ENCODE measurements around the gene TBC1D9. TPM values are rescaled to one million over a fixed set of nuclear protein-coding genes. Genes with fewer than 3 reads are reported as not detected.

Gene TBC1D9
- total RNA-seq, 1 experiment from 2014 or later = 12.5 TPM

- intact Hi-C loops (cut with micrococcal nuclease; ENCODE audit: unreplicated experiment) = no loop called here
- Mint-ChIP-seq H3K9me3 (ENCODE audit: unreplicated experiment) (no peaks in the 10 kb centered on the region), H3K4me3 (ENCODE audit: unreplicated experiment) (no peak overlapping the region), H3K36me3 (ENCODE audit: insufficient read depth, unreplicated experiment) (no peaks in the 10 kb centered on the region), H3K27me3 (ENCODE audit: insufficient read depth, unreplicated experiment) (no peaks in the 10 kb centered on the region), H3K4me1 (ENCODE audit: low read depth, unreplicated experiment) (no peaks in the 10 kb centered on the region), H3K27ac (ENCODE audit: unreplicated experiment) (no peak overlapping the region)
- no peak for TF ChIP-seq CTCF (IDR thresholded peaks at IDR 0.05; ENCODE audit: insufficient read depth in 1 of 2, low read depth in 1 of 2, low read length in 1 of 2, severe bottlenecking in 1 of 2, unreplicated experiment in 1 of 2)
- Histone ChIP-seq H3K4me1 (peaks cover 8% of the 10 kb centered on the region), H3K27me3 (replicated peaks; ENCODE audit: control insufficient read depth, insufficient read depth, low read length) (no peaks in the 10 kb centered on the region), H3K9me3 (no peaks in the 10 kb centered on the region), H3K4me3 (ENCODE audit: low read depth, low read length) (no peak overlapping the region), H3K36me3 (ENCODE audit: control insufficient read depth, insufficient read depth, low read length) (no peaks in the 10 kb centered on the region)
- DNase-seq = no peak
- ChIA-PET CTCF (no interaction called here), POLR2A (no interaction called here)
- no TSS peak for BruUV-seq (replicated peaks)
Observed at GRCh38 chr4:140602714-140603113, 153.5 kb downstream of the TBC1D9 start.

- POLR2A ChIA-PET = interaction anchor here (0.5 kb wide), 1 partner anchor 15 kb away, joined by 8 read pairs; no protein-coding TSS in a partner anchor
- H3K27ac Mint-ChIP-seq (ENCODE audit: unreplicated experiment) = no peak overlapping the region
- H3K36me3 Mint-ChIP-seq (ENCODE audit: insufficient read depth, unreplicated experiment) = no peaks in the 10 kb centered on the region
- no TSS peak for BruUV-seq (replicated peaks)
- Histone ChIP-seq H3K4me1 (no peaks in the 10 kb centered on the region), H3K9me3 (no peaks in the 10 kb centered on the region), H3K36me3 (ENCODE audit: control insufficient read depth, insufficient read depth, low read length) (no peaks in the 10 kb centered on the region), H3K4me3 (ENCODE audit: low read depth, low read length) (no peak overlapping the region), H3K27me3 (replicated peaks; ENCODE audit: control insufficient read depth, insufficient read depth, low read length) (no peaks in the 10 kb centered on the region)
- no peak for DNase-seq
- CTCF ChIA-PET = interaction anchor here (1.0 kb wide), 1 partner anchor 251 kb away, joined by 4 read pairs; no protein-coding TSS in a partner anchor
- no peaks in the 10 kb centered on the region for H3K27me3 Mint-ChIP-seq (ENCODE audit: insufficient read depth, unreplicated experiment)
- intact Hi-C loops (cut with micrococcal nuclease; ENCODE audit: unreplicated experiment) = no loop called here
- H3K4me3 Mint-ChIP-seq (ENCODE audit: unreplicated experiment) = no peak overlapping the region
- no peaks in the 10 kb centered on the region for H3K4me1 Mint-ChIP-seq (ENCODE audit: low read depth, unreplicated experiment)
- no peaks in the 10 kb centered on the region for H3K9me3 Mint-ChIP-seq (ENCODE audit: unreplicated experiment)
- no peak for TF ChIP-seq CTCF (IDR thresholded peaks at IDR 0.05; ENCODE audit: insufficient read depth in 1 of 2, low read depth in 1 of 2, low read length in 1 of 2, severe bottlenecking in 1 of 2, unreplicated experiment in 1 of 2)
Observed at GRCh38 chr4:140600408-140600807, 155.8 kb downstream of the TBC1D9 start.

GRCh38 chr4:140595065-140595464, 161.1 kb downstream of the TBC1D9 start:
- Mint-ChIP-seq H3K27me3 (ENCODE audit: insufficient read depth, unreplicated experiment) (peaks cover 21% of the 10 kb centered on the region), H3K36me3 (ENCODE audit: insufficient read depth, unreplicated experiment) (no peaks in the 10 kb centered on the region), H3K9me3 (ENCODE audit: unreplicated experiment) (no peaks in the 10 kb centered on the region), H3K4me3 (ENCODE audit: unreplicated experiment) (no peak overlapping the region), H3K27ac (ENCODE audit: unreplicated experiment) (no peak overlapping the region), H3K4me1 (ENCODE audit: low read depth, unreplicated experiment) (no peaks in the 10 kb centered on the region)
- Histone ChIP-seq H3K4me1 (no peaks in the 10 kb centered on the region), H3K9me3 (no peaks in the 10 kb centered on the region), H3K36me3 (ENCODE audit: control insufficient read depth, insufficient read depth, low read length) (no peaks in the 10 kb centered on the region), H3K4me3 (ENCODE audit: low read depth, low read length) (no peak overlapping the region), H3K27me3 (replicated peaks; ENCODE audit: control insufficient read depth, insufficient read depth, low read length) (no peaks in the 10 kb centered on the region)
- CTCF ChIA-PET = interaction anchor here (0.6 to 1.9 kb wide), 8 partner anchors 10 to 265 kb away, joined by 3 to 15 read pairs (median 4); partner anchors contain the start of genes CLGN and TBC1D9
- peak; percentile 52 to 77 for TF ChIP-seq CTCF (IDR thresholded peaks at IDR 0.05; ENCODE audit: insufficient read depth in 1 of 2, low read depth in 1 of 2, low read length in 1 of 2, severe bottlenecking in 1 of 2, unreplicated experiment in 1 of 2)
- POLR2A ChIA-PET = no interaction called here
- BruUV-seq (replicated peaks) = no TSS peak
- intact Hi-C loops (cut with micrococcal nuclease; ENCODE audit: unreplicated experiment) = loop anchor here (1.0 to 5.0 kb wide), 5 partner anchors 15 to 289 kb away; no protein-coding TSS in a partner anchor
- DNase-seq = peak; percentile 59 to 69

Measured in Caco-2 (cell line).